ENCODE data around the gene ROBO3.

The ROBO3 gene

DNA sequence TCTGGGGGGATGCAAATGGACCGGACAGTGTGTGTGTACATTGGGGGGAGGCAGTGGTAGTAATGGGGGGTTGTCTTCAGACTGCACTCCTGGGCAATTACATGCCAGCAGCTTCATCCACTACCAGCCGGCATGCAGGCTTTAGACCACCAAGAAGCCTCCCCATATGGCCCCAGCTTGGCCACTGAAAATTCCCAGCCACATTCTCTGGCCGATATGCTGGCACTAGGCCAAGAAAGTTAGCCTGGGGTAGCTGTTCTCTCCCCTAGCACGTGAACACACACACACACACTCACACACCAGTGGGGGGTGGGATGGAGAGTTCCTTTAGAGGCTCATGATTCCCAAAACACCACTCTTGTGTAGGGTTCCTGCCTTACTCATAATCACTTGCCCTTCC is 3.6 kb upstream of the ROBO3 start:
- Mint-ChIP-seq H3K27ac (ENCODE audit: low read depth) (no peak overlapping the region), H3K9me3 (no peaks in the 10 kb centered on the region), H3K4me3 (no peak overlapping the region), H3K36me3 (ENCODE audit: insufficient read depth) (peaks cover 2% of the 10 kb centered on the region), H3K27me3 (peaks cover 58% of the 10 kb centered on the region), H3K4me1 (peaks cover 12% of the 10 kb centered on the region)
- ATAC-seq (replicated peaks; ENCODE audit: extremely low read depth, poor library complexity, severe bottlenecking) (no peak), DNase-seq (ENCODE audit: low spot score in 2 of 2) (no peak)

DNA sequence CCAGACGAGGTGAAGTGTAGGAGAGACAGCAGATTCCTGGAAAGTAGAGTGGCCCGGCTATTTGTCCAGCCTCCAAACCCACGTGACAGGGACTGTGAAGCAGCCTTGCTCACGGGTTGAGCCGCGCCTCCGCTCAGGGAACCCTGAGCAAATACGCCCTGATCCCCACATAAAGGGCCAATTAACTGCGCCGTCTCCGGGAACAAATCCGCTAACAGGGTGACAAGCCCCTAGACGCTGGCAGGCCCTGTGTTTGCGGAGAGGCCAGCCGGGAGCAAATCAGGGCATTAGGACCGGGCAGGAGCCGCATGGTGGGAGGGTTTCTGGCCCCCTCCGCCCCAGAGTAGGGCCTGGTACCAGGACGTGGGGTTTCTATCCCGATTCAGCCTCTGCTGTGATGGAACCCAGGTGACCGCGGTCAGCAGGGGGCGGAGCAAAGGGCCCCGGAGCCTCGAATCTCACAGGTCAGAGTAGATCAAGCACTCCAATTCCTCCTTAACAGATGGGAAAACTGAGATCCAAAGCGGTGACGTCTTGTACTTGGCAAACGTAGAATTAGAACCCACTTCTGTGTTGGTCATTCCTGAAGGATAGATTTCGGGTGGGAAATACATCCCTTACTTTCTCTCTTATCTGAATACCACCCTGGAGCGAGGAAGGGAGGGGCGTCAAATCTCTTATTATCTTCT is 2.0 kb upstream of the ROBO3 start:
- Mint-ChIP-seq H3K27ac (ENCODE audit: low read depth) (no peak overlapping the region), H3K9me3 (no peaks in the 10 kb centered on the region), H3K4me3 (no peak overlapping the region), H3K4me1 (peaks cover 24% of the 10 kb centered on the region), H3K36me3 (ENCODE audit: insufficient read depth) (peaks cover 2% of the 10 kb centered on the region), H3K27me3 (peaks cover 74% of the 10 kb centered on the region)
- DNase-seq (ENCODE audit: low spot score in 2 of 2) = no peak
- ATAC-seq (replicated peaks; ENCODE audit: extremely low read depth, poor library complexity, severe bottlenecking) = no peak

DNA sequence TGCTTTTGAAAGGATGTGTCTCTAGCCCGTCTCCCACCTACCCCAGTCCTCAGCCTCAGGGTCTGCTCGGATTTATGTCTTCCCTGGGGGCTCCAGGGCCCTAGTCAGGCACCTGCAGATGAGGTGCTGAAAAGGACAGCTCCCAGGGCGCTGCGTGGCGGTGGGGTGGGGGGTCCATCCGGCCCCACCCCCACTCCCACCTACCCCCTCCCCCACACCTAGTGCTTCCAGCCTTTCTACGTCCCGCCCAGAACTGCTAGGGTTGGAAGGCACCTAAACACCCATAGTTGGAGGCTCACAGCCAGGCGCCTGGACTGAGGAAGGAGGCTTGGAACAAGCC is 1.4 kb upstream of the ROBO3 start:
- no peak overlapping the region for H3K27ac Mint-ChIP-seq (ENCODE audit: low read depth)
- H3K4me1 Mint-ChIP-seq = peaks cover 29% of the 10 kb centered on the region
- peaks cover 5% of the 10 kb centered on the region for H3K36me3 Mint-ChIP-seq (ENCODE audit: insufficient read depth)
- H3K4me3 Mint-ChIP-seq = no peak overlapping the region
- no peak for ATAC-seq (replicated peaks; ENCODE audit: extremely low read depth, poor library complexity, severe bottlenecking)
- peaks cover 79% of the 10 kb centered on the region for H3K27me3 Mint-ChIP-seq
- no peaks in the 10 kb centered on the region for H3K9me3 Mint-ChIP-seq
- no peak for DNase-seq (ENCODE audit: low spot score in 2 of 2)

DNA sequence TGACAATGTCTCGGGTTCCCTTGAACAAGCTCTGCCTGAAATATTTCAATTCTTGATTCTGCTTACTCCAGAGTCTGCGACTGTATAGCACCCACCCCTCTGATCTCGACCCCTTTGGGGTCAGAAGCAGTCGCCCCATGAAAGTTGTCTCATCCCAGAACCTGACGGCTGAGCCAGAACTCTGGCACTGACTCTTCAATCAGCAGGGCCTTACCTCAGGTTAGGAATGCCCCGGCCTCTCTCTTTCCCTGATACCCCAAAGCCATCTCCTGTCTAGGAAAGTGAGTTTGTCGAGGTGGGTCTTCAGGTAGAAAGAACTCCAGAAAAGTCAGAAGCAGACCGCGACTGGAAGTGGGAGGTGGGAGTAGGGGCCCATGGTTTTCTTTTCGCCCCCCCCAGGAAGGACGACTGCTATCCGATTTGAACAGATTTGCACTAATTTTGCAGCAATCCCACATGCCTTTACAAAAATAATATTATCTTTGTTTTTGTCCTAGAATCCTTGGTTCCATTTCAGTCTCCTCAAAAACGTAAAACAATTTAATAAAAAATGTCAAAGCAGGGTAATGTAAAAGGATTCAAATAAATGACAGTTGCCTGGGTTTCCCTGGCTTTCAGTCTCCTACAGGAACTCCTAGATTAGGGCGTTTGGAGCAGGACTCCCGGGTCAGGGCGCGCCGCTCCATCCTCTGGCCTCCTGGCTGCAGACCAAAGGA is 898 bp upstream of the ROBO3 start:
- Mint-ChIP-seq H3K4me1 (peaks cover 34% of the 10 kb centered on the region), H3K27ac (ENCODE audit: low read depth) (no peak overlapping the region), H3K27me3 (peaks cover 84% of the 10 kb centered on the region), H3K9me3 (no peaks in the 10 kb centered on the region), H3K4me3 (no peak overlapping the region), H3K36me3 (ENCODE audit: insufficient read depth) (peaks cover 5% of the 10 kb centered on the region)
- no peak for ATAC-seq (replicated peaks; ENCODE audit: extremely low read depth, poor library complexity, severe bottlenecking)
- no peak for DNase-seq (ENCODE audit: low spot score in 2 of 2)

DNA sequence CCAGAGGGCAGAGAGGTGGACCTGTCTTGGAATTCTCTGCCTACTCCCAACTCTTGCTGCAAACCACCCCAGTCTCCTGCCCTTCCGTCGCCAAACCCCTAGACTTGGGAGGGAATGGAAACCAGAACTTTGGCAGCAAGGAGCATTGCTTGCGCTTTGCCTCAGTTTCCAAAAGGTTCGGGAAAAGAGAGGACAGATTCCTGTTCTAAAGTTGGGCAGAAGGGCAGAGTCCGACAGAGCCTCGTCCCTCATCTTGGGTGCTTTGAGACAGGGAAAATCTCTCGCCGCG is 396 bp upstream of the ROBO3 start:
- H3K4me3 Mint-ChIP-seq = no peak overlapping the region
- H3K9me3 Mint-ChIP-seq = no peaks in the 10 kb centered on the region
- peaks cover 38% of the 10 kb centered on the region for H3K4me1 Mint-ChIP-seq
- no peak for DNase-seq (ENCODE audit: low spot score in 2 of 2)
- no peak for ATAC-seq (replicated peaks; ENCODE audit: extremely low read depth, poor library complexity, severe bottlenecking)
- H3K36me3 Mint-ChIP-seq (ENCODE audit: insufficient read depth) = peaks cover 5% of the 10 kb centered on the region
- H3K27ac Mint-ChIP-seq (ENCODE audit: low read depth) = no peak overlapping the region
- peaks cover 89% of the 10 kb centered on the region for H3K27me3 Mint-ChIP-seq

DNA sequence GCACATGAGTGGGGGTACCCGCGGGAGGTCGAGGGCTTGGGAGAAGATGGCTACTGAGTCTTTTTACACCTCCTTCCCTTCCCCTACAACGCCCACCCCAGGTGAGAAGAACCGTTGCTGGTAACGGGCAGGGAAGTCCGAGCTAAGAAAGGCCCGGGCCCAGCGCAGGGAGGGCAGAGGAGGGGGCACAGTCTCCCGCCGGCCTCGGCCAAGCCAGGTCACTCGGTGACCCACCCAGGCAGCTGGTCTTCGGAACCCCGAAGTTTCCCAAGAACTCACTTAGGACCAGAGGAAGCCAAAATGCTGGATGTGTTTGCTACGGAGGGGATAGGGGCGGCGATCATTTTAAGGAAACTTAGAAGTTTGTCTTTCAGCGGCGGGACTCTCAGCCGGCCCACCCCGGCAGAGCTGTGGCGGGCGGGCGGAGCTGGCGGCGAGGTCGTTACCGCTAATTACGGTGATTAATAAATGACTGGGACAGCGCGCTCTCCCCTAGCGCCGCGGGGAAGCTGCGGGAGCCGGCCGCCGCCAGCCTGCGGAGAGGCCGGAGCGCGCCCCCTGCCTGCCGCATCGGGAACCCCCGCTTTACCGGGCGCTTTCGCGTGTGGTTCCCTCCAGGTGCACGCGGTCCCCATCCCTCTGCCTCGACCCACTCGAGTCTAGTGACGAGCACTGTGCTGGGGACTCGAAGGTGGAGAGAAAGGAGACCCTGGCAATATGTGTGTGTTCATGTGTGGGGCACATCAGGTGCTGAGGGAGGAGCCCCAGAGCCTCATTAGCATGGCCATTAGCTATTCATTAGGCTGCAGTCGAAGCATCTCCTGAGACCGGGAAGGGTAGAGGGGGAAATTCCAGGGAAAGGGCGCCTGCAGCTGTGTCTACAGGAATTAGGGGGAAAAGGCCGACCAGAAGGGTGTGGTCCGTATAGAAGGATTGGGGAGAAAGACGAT is 945 bp downstream of the ROBO3 start:
- Mint-ChIP-seq H3K36me3 (ENCODE audit: insufficient read depth) (peaks cover 5% of the 10 kb centered on the region), H3K4me1 (peaks cover 38% of the 10 kb centered on the region), H3K27ac (ENCODE audit: low read depth) (no peak overlapping the region), H3K4me3 (no peak overlapping the region), H3K27me3 (peaks cover 92% of the 10 kb centered on the region), H3K9me3 (no peaks in the 10 kb centered on the region)
- DNase-seq (ENCODE audit: low spot score in 2 of 2) = peak in 1 of 2 donors; percentile 40
- peak; percentile 63 for ATAC-seq (replicated peaks; ENCODE audit: extremely low read depth, poor library complexity, severe bottlenecking)

DNA sequence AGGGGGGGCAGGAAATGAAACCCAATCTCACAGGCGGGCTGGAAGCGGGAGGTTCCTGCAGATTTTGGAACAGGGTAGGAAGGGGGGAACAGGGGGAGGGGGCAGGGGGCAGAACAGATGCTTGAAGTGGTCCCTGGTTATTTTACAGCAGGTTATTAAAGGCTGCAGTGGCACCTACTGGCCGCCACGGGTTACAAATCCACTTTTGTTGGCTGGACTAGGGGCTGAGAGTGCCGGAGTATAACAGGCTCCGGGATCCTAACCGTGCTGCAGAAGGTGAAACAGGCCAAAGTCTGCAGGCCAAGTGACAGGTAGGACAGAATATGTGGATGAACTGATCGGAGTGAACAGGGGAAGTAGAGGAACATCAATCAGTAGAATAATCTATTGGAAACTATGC is 2.5 kb downstream of the ROBO3 start:
- peaks cover 92% of the 10 kb centered on the region for H3K27me3 Mint-ChIP-seq
- H3K4me1 Mint-ChIP-seq = peaks cover 38% of the 10 kb centered on the region
- no peak overlapping the region for H3K4me3 Mint-ChIP-seq
- no peaks in the 10 kb centered on the region for H3K9me3 Mint-ChIP-seq
- peaks cover 5% of the 10 kb centered on the region for H3K36me3 Mint-ChIP-seq (ENCODE audit: insufficient read depth)
- ATAC-seq (replicated peaks; ENCODE audit: extremely low read depth, poor library complexity, severe bottlenecking) = no peak
- no peak overlapping the region for H3K27ac Mint-ChIP-seq (ENCODE audit: low read depth)
- DNase-seq (ENCODE audit: low spot score in 2 of 2) = no peak

DNA sequence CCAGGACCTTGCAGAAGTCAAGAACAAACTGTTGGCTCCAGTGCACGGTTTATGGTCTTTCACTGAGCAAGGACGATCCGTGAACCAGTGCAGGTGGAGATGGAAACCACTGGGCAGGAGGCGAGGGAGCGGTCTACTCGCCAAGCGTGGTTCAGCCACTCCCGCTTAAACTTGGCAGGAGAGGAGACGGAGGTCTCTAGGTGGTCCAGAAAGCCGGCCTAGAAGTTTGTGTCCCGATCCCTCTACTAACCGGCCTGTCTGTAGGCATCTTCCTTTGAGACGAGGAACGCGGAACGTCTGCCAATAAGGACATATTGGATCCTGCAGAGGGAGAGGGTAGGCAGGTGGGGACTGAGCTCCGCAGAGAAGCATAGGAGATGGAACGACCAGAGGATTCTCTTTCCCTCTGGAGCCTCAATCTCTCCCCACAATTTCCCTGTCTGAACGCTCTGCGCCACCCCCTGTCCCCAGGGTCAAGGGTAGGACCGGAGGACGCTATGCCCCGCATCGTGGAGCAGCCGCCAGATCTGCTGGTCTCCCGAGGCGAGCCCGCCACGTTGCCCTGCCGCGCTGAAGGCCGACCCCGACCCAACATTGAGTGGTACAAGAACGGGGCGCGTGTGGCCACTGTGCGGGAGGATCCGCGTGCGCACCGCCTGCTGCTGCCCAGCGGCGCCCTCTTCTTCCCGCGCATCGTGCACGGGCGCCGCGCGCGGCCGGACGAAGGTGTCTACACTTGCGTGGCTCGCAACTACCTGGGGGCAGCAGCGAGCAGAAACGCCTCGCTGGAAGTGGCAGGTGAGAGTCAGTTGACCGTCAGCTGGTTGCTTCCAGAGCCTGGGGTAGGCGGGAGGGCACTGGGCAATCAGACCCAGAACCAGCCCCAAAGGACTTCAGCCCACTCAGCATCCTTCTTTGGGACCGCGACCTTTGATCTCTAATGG is 3.4 kb downstream of the ROBO3 start:
- peaks cover 92% of the 10 kb centered on the region for H3K27me3 Mint-ChIP-seq
- no peak for DNase-seq (ENCODE audit: low spot score in 2 of 2)
- no peaks in the 10 kb centered on the region for H3K9me3 Mint-ChIP-seq
- no peak for ATAC-seq (replicated peaks; ENCODE audit: extremely low read depth, poor library complexity, severe bottlenecking)
- no peak overlapping the region for H3K27ac Mint-ChIP-seq (ENCODE audit: low read depth)
- H3K4me1 Mint-ChIP-seq = peaks cover 36% of the 10 kb centered on the region
- H3K4me3 Mint-ChIP-seq = peak overlapping the region; percentile 20
- peaks cover 5% of the 10 kb centered on the region for H3K36me3 Mint-ChIP-seq (ENCODE audit: insufficient read depth)

DNA sequence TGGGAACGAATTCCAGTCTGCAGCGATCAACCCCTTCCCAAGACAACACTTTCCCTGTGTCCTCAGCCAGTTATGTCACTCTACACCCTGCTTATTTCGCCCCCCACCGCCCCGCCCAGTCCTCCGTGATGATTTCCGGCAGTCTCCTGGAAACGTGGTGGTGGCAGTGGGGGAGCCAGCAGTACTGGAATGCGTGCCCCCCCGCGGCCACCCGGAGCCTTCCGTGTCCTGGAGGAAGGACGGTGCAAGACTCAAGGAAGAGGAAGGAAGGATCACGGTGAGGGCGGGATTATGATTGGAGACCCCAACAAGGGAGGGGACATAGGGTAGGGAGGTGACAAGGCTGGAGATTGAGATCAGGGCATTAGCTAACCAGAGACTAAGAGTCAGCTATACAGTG is 4.1 kb downstream of the ROBO3 start:
- Mint-ChIP-seq H3K4me3 (no peak overlapping the region), H3K4me1 (peaks cover 30% of the 10 kb centered on the region), H3K36me3 (ENCODE audit: insufficient read depth) (peaks cover 5% of the 10 kb centered on the region), H3K9me3 (no peaks in the 10 kb centered on the region), H3K27me3 (peaks cover 90% of the 10 kb centered on the region), H3K27ac (ENCODE audit: low read depth) (no peak overlapping the region)
- ATAC-seq (replicated peaks; ENCODE audit: extremely low read depth, poor library complexity, severe bottlenecking) (no peak), DNase-seq (ENCODE audit: low spot score in 2 of 2) (no peak)

DNA sequence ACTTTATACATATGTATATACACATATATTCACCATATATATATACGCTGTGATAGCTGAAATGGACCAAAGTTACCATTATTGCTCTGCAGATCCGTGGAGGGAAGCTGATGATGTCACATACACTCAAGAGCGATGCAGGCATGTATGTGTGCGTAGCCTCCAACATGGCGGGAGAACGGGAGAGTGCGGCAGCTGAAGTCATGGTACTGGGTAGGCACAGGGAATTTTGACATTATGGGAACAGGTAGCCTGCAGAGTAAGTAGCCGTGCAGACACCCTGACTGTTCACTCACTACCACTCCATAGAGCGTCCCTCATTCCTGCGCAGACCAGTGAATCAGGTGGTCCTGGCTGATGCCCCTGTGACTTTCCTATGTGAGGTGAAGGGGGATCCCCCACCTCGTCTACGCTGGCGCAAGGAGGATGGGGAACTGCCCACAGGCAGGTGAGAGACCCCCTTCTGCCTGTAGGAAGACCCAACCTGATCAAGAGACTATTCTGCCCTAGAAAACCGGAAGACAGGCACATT is 4.7 kb downstream of the ROBO3 start:
- H3K4me1 Mint-ChIP-seq = peaks cover 30% of the 10 kb centered on the region
- ATAC-seq (replicated peaks; ENCODE audit: extremely low read depth, poor library complexity, severe bottlenecking) = no peak
- peaks cover 7% of the 10 kb centered on the region for H3K36me3 Mint-ChIP-seq (ENCODE audit: insufficient read depth)
- peaks cover 93% of the 10 kb centered on the region for H3K27me3 Mint-ChIP-seq
- H3K9me3 Mint-ChIP-seq = no peaks in the 10 kb centered on the region
- H3K27ac Mint-ChIP-seq (ENCODE audit: low read depth) = no peak overlapping the region
- no peak for DNase-seq (ENCODE audit: low spot score in 2 of 2)
- H3K4me3 Mint-ChIP-seq = no peak overlapping the region

DNA sequence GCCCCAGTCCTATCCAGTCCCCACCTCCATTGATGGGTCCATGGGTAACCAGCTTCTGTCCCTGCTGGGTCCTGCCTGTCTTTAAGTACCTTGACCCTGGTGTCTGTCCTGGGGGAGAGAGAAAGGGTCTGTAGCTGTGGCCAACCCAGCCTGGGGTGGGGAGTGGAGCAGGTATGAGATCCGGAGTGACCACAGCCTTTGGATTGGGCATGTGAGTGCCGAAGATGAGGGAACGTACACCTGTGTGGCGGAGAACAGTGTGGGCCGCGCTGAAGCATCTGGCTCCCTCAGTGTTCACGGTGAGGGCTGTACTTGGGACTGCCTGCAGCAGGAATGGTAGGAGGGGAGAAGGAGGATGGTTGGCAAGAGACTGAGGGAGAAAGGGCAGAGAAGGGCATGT is 5.2 kb downstream of the ROBO3 start:
- Mint-ChIP-seq H3K27ac (ENCODE audit: low read depth) (no peak overlapping the region), H3K36me3 (ENCODE audit: insufficient read depth) (peaks cover 7% of the 10 kb centered on the region), H3K4me3 (no peak overlapping the region), H3K27me3 (peaks cover 93% of the 10 kb centered on the region), H3K4me1 (peaks cover 30% of the 10 kb centered on the region), H3K9me3 (no peaks in the 10 kb centered on the region)
- ATAC-seq (replicated peaks; ENCODE audit: extremely low read depth, poor library complexity, severe bottlenecking) (no peak), DNase-seq (ENCODE audit: low spot score in 2 of 2) (no peak)

DNA sequence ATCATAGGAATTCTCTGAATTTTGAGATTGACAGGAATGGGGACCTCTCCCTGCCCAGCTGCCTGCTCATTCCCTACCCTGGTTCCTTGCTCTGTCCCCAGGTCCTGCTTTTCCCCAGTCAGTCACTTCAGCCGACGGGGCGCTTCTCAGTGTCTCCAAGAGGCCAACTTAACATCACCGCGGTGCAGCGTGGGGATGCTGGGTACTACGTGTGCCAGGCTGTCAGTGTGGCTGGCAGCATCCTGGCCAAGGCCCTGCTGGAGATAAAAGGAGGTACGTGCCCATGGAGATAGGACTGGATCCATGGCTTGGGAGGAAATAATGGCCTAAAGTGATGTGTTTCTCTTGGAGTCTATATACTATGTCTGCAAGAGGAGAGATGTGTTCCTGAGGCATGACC is 7.0 kb downstream of the ROBO3 start:
- peaks cover 9% of the 10 kb centered on the region for H3K36me3 Mint-ChIP-seq (ENCODE audit: insufficient read depth)
- H3K4me1 Mint-ChIP-seq = peaks cover 31% of the 10 kb centered on the region
- H3K9me3 Mint-ChIP-seq = no peaks in the 10 kb centered on the region
- DNase-seq (ENCODE audit: low spot score in 2 of 2) (no peak), ATAC-seq (replicated peaks; ENCODE audit: extremely low read depth, poor library complexity, severe bottlenecking) (no peak)
- no peak overlapping the region for H3K4me3 Mint-ChIP-seq
- no peak overlapping the region for H3K27ac Mint-ChIP-seq (ENCODE audit: low read depth)
- peaks cover 75% of the 10 kb centered on the region for H3K27me3 Mint-ChIP-seq
